ENCODE measurements around the gene KLF5.
"Not testable (repeated sequence)": the region's sequence is repeated elsewhere in the genome, so short reads cannot be mapped to it uniquely, and the experiment has no call there.

DNA sequence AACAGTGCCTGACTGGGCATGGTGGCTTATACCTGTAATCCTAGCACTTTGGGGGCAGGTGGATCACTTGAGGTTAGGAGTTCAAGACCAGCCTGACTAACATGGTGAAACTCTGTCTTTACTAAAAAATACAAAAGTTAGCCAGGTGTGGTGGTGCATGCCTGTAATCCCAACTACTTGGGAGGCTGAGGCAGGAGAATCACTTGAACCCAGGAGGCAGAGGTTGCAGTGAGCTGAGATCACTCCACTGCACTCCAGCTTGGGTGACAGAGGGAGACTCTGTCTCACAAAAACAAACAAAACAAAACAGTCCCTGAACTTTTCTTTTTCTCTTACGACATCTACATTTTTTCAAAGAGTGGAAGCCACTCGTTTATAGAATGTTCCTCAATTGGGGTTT lies 10.2 kb upstream of the KLF5 start:
- TF ChIP-seq, protein P1, sequence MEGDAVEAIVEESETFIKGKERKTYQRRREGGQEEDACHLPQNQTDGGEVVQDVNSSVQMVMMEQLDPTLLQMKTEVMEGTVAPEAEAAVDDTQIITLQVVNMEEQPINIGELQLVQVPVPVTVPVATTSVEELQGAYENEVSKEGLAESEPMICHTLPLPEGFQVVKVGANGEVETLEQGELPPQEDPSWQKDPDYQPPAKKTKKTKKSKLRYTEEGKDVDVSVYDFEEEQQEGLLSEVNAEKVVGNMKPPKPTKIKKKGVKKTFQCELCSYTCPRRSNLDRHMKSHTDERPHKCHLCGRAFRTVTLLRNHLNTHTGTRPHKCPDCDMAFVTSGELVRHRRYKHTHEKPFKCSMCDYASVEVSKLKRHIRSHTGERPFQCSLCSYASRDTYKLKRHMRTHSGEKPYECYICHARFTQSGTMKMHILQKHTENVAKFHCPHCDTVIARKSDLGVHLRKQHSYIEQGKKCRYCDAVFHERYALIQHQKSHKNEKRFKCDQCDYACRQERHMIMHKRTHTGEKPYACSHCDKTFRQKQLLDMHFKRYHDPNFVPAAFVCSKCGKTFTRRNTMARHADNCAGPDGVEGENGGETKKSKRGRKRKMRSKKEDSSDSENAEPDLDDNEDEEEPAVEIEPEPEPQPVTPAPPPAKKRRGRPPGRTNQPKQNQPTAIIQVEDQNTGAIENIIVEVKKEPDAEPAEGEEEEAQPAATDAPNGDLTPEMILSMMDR (conservative IDR thresholded peaks at IDR 0.05; ENCODE audit: low read length) = not testable (repeated sequence)
- TF ChIP-seq EZH2phosphoT487 (IDR thresholded peaks at IDR 0.05; ENCODE audit: borderline replicate concordance) = not testable (repeated sequence)

Measured in Loucy (cell line).